ENCODE results near the gene CUX1.

Gene CUX1

GRCh38 chr7:101896316-101896715, 78.9 kb downstream of the CUX1 start:
- DNase-seq (ENCODE audit: low spot score): no peak

DNA sequence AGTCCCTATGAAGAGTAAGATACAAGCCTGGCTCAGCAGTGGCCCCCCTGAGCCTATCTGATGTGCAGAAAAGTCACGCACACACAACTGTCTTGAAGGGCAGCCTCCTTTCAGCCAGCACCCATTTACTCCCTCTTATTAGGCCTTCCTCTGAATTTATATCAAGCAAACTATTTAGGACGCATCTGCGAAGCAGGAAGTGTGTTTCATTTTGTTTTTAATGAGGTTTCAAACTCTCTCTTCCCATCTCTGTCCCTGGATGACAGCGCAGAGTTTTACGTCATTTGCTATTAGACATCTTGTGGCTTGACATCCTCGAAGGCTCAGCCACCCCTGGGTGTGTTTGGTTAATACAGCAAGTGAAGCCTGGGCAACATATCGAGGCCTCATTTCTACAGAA, 79.5 kb downstream of the CUX1 start:
- DNase-seq (ENCODE audit: low spot score): no peak

- DNase-seq (ENCODE audit: low spot score): no peak
Measured at GRCh38 chr7:101898106-101898505, 80.7 kb downstream of the CUX1 start.

DNA sequence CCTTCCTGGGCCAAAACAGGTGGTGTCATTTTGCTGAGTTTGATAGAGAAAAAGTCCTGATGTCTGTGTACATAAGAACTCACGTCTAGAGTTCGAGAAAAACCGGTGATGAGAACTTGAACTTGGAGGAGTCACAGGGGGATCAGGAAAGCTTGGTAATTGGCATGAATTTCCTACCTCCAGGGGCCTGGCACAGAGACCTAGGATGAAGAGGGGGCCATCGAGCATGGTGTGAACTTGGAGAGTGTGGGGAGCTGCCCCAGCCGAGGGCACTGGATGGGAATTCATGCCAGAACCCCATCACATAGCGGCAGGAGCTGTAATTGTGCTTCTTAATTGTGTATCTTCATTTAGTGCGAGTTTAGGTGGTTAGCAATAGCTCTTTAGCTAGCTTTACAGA, 82.2 kb downstream of the CUX1 start:
- DNase-seq (ENCODE audit: low spot score): no peak

GRCh38 chr7:101900103-101900502, 82.7 kb downstream of the CUX1 start:
- no peak for DNase-seq (ENCODE audit: low spot score)

GRCh38 chr7:101901661-101902491, 84.5 kb downstream of the CUX1 start:
- no peak for DNase-seq (ENCODE audit: low spot score)

DNA sequence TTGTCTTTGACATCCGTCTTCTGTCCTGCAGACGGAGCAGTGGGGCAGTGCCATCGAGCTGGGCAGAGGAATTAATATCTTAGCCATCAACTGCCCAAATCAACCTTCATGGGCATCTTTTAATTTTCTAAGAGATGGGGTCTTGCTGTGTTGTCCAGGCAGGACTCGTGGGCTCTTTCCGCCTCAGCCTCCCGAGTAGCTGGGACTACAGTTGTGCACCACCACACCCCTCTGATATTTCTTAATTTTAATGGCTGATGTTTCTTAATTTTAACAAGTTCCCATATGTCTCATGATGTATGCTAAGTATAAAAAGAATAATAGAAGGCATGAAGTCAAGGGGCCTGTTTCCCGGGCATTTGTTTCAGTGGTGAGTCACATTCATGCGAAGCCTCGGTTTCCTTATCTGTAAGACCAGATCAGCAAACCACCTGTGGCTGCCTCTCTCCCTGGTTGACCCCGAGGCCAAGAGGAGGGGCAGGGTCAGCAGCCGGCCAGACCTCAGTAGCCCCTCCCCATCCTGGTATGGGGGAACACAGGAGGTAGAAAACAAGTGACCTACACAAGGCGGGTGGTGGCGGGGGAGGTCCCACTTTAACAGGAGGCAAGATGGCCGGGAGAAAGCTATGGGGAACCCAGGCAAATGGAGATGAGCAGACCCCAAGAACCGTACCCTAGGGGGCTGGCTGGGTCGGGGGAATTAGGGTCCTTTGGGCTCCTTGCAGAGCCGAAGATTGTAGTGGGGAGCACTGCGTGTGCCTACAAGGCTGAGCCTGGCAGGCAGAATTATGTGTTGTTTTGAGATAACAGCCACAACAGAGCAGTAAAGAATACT, 85.5 kb downstream of the CUX1 start:
- DNase-seq (ENCODE audit: low spot score): no peak

GRCh38 chr7:101903515-101903868, 86.1 kb downstream of the CUX1 start:
- no peak for DNase-seq (ENCODE audit: low spot score)

DNA sequence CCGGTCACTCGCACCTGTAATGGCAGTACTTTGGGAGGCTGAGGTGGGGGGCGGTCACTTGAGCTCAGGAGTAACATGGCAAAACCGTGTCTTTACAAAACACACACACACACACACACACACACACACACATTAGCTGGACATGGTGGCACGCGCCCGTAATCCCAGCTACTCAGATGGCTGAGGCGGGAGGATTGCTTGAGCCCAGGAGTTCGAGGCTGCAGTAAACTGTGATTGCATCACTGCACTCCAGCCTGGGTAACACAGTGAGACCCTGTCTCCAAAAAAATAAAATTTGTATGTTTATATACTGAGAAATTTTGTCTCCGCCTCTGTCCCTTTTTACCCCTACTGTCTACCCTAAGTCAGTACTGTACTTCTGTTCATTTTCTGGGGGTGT, 86.6 kb downstream of the CUX1 start:
- no peak for DNase-seq (ENCODE audit: low spot score)

- DNase-seq (ENCODE audit: low spot score): no peak
Measured at GRCh38 chr7:101905203-101905865, 87.9 kb downstream of the CUX1 start.

- no peak for DNase-seq (ENCODE audit: low spot score)
Measured at GRCh38 chr7:101906291-101907240, 89.1 kb downstream of the CUX1 start.

- no peak for DNase-seq (ENCODE audit: low spot score)
Measured at GRCh38 chr7:101910991-101911799, 93.8 kb downstream of the CUX1 start.

DNA sequence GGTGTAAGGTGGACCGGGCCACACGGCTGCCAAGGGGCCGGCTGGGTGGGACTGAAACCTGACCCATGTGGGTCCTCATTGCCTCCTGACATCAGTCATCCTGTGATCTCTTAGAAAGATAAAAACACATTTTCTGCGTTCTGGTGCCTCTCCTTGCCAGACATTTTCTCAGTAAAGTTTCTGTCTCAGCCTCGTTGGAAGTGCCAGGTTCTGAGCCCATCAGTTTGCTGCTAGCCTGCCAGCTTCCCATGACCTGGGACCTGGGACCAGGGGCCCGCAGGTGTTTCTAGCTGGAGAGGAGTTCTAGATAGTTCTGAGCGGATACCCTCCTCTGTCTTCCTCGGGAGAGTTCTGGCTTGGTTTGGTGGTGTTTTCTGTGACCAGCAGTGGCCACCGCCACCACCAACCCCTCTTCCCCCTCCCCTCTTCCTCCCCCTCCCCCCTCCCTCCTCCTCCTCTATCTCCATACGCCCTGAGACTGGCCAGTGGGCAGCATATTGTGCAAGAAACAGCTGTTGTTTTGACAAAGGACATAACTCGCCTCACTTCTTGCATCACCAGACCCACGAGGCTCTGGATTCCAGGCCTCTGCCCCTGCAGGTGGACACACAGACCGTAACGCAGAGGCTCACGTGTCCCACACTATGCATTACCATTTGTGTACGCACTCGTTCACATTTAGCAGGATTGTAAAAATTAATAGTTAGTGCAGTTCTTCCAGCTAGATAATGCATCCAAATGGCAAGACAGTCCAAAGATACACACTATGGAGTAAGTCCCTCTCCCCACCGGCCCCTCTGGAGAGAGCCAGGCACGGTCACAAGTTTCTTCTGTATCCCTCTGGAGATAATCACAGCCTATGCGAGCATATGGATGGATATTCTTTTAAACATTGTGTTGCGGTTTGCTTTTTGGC, 94.6 kb downstream of the CUX1 start:
- DNase-seq (ENCODE audit: low spot score): no peak

DNA sequence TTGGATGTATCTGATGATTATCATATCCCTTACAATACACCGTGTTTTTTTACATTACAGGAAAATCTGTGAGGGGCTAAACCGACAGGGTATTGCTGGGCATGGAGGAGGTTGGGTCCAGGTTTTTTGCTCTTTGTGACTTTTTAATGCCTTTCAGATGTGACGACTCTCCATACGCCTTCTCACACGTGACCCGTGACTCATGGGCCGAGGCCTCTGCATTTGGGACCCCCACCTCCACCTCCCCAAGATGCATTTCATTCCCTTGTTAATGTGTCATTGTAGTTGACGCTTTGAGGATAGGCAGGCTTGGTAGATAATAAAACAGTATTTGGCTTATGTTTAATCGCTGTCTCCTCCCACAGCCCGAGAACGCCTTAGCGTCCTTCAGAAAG, 95.3 kb downstream of the CUX1 start:
- no peak for DNase-seq (ENCODE audit: low spot score)

GRCh38 chr7:101913247-101913721, 95.9 kb downstream of the CUX1 start:
- no peak for DNase-seq (ENCODE audit: low spot score)

GRCh38 chr7:101913851-101914250, 96.4 kb downstream of the CUX1 start:
- no peak for DNase-seq (ENCODE audit: low spot score)

DNA sequence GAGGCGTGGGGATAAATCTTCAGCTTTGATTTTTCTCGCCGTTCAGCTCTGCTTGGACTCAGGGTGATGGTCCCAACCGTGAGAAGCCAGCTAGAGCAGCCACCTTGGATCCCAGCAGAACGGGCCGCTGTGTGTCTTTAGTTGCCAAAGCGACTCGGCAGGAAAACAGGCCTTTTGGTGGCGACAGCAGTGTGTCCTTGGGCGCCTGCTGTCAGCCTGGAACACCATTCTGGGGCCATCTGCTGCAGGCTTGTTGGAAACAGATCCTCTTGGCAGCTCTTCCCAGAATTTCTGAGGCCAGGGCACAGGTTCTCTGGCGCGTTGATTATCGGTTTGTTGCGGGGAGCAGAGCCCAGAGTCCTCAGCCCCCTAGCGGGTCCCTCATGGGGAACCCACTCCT, 97.6 kb downstream of the CUX1 start:
- no peak for DNase-seq (ENCODE audit: low spot score)

DNA sequence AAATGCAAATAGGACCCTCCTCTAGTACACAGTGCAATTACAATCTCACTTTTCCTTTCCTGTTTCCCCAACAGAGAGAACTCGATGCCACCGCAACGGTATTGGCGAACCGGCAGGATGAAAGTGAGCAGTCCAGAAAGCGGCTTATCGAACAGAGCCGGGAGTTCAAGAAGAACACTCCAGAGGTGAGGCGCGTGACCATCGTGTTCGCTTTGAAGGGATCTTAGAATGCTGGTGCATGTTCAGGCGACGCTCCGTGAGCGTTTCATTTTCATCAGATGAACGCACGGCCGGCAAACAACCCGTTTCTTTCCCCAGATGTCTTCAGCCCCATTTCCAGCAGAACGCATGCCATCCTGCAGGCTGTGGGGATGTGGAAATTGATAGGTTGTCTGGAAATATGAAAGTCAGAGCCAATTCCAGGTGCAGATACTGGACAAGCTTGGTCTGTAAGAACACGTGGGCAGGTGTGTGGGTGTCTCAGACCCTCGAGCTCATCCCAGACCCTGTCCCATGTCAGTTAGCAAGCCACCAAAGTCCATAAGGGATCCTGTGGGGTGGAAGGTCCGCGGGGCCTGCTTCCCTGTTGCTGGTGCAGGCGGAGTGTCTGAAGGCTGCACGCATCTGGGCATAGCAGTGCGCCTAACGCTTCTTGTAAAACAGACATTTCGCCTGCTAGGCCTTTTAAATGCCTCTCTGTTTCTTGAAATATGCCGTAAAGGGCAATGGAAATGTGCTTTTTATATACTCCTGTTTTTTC, 98.8 kb downstream of the CUX1 start:
- no peak for DNase-seq (ENCODE audit: low spot score)

DNA sequence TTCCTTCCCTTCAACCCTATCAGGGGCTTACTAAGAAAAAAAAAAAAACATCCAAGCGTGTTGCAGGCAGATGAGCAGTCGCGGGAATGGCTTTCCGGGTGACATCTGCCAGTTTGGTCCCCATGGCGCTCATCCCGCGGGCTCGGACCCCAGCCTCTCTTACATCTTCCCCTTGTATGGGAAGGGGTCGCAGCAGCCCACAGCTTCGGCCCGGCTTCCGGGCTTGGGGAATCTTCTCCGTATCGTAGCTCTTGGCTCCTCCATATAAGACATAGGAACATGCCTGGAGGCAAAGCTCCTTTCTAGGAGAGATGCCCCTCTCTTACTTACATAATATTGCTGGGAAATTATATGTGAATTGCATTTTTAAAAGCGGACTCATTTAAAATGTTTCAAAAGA, 99.5 kb downstream of the CUX1 start:
- DNase-seq (ENCODE audit: low spot score): no peak
